AG04450 (cell line): ENCODE measurements around the gene WDR27. TPM values are rescaled to one million over a fixed set of nuclear protein-coding genes. Genes with fewer than 3 reads are reported as not detected.

Experiments
- CTCF ChIA-PET: fragments of 300-600, 350-600 bp; formaldehyde crosslinking; extraction: SDS; loops from one replicate; lab custom pipeline; 2022; ENCODE audit warnings: antibody characterized with exemption, inconsistent platforms; lab: Charles Lee
- POLR2A ChIA-PET: fragments of 350-600 bp; formaldehyde crosslinking; extraction: SDS; loops from one replicate; lab custom pipeline; 2021; ENCODE audit warnings: antibody characterized with exemption, inconsistent platforms; lab: Yijun Ruan, JAX
- DNase-seq: peaks from one replicate; pipeline ENCODE4 v3.0.0-alpha.2; 2011; ENCODE audit warnings: low read depth, low spot score
- H3K27ac ChIP-seq: one replicate; pipeline ENCODE4 v1.5.1; 2012; ENCODE audit warnings: low read depth, low read length, control low read depth
- H3K27me3 ChIP-seq: one replicate; pipeline ENCODE4 v1.6.0; 2012; ENCODE audit warnings: low read length; ENCODE audit not compliant: control insufficient read depth, insufficient read depth
- H3K4me3 ChIP-seq: 2 replicates; pipeline ENCODE4 v1.5.1; 2011; ENCODE audit warnings: mild to moderate bottlenecking, low read depth, low read length, control low read depth
- H3K9me3 ChIP-seq: 2 replicates; pipeline ENCODE4 v1.5.1; 2012; ENCODE audit warnings: low read length; ENCODE audit not compliant: control insufficient read depth, insufficient read depth
- polyA plus RNA-seq: library from polyadenylated mRNA; depleted of rRNA; stranded (reverse); fragments of >200 nt; gene quantifications from 2 replicates; pipeline ENCODE4 v1.2.3, GENCODE V29; 2011
- TF ChIP-seq, protein P1 (sequence below): IDR thresholded peaks from 2 replicates; pipeline ENCODE4 v1.5.1; 2011; ENCODE audit warnings: low read depth, low read length, control low read depth, inconsistent platforms

WDR27 gene
- polyA plus RNA-seq, 1 experiment: 20.5 TPM

DNA sequence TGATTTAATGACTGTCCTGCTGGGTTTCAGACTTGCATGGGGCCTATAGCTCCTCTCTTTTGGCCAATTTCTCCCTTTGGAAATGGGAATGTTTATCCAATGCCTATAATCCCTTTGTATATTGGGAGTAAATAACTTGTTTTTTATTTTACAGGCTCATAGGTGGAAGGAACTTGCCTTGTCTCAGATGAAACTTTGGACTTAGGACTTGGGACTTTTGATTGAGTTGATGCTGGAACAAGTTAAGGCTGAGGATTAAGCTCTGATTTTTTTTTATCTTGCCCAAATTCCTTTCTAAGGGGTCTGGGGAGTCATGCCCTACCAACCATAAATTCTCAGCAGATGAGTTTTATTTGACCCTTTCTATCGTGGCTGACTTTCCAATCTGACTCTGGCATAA, 23.5 kb downstream of the WDR27 start:
- ChIA-PET CTCF (no interaction called here), POLR2A (no interaction called here)
- peaks cover 4% of the 10 kb centered on the region; the same call in 1 of the 2 replicates for H3K9me3 ChIP-seq
- H3K4me3 ChIP-seq: no peak overlapping the region
- H3K27ac ChIP-seq: no peak overlapping the region
- no peaks in the 10 kb centered on the region for H3K27me3 ChIP-seq
- DNase-seq: no peak
- TF ChIP-seq, protein P1, sequence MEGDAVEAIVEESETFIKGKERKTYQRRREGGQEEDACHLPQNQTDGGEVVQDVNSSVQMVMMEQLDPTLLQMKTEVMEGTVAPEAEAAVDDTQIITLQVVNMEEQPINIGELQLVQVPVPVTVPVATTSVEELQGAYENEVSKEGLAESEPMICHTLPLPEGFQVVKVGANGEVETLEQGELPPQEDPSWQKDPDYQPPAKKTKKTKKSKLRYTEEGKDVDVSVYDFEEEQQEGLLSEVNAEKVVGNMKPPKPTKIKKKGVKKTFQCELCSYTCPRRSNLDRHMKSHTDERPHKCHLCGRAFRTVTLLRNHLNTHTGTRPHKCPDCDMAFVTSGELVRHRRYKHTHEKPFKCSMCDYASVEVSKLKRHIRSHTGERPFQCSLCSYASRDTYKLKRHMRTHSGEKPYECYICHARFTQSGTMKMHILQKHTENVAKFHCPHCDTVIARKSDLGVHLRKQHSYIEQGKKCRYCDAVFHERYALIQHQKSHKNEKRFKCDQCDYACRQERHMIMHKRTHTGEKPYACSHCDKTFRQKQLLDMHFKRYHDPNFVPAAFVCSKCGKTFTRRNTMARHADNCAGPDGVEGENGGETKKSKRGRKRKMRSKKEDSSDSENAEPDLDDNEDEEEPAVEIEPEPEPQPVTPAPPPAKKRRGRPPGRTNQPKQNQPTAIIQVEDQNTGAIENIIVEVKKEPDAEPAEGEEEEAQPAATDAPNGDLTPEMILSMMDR: no peak

DNA sequence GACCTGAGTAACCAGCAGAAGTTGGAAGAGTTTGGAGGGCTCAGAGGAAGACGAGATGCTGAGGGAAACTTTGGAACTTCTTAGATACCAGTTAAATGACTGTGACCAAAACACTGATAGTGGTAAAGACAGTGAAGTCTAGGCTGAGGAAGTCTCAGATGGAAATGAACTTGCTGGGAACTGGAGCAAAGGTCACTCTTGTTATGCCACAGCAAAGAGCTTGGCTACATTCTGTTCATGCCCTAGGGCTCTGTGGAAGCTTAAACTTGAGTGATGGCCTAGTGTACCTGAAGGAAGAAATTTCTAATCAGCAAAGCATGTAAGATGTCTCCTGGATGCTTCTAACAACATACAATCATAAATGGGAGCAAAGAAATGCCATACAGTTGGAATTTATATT, 24.7 kb downstream of the WDR27 start:
- ChIA-PET CTCF (interaction anchor here (0.6 kb wide), 1 partner anchor 81 kb away, joined by 4 read pairs; no protein-coding TSS in a partner anchor), POLR2A (no interaction called here)
- H3K27me3 ChIP-seq: no peaks in the 10 kb centered on the region
- TF ChIP-seq, protein P1: no peak
- H3K27ac ChIP-seq: no peak overlapping the region
- no peak overlapping the region for H3K4me3 ChIP-seq
- peaks cover 4% of the 10 kb centered on the region; the same call in 1 of the 2 replicates for H3K9me3 ChIP-seq
- no peak for DNase-seq

DNA sequence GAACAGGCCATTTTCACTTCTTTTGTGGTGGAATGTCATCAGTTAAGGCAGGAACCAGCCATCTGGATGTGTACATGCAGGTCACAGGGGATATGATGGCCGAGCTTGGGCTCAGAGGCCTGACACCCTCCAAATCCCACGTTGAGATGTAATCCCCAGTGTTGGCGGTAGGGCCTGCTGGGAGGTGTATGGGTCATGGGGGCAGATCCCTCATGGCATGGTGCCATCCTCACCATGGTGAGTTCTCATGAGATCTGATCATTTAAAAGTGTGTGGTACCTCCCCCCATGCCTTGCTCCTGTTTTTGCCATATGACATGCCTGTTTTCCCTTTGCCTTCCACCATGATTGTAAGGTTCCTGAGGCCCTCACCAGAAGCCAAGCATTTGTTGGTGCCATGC, 26.8 kb downstream of the WDR27 start:
- ChIA-PET CTCF (no interaction called here), POLR2A (no interaction called here)
- Histone ChIP-seq H3K27ac (no peak overlapping the region), H3K27me3 (no peaks in the 10 kb centered on the region), H3K9me3 (no peaks in the 10 kb centered on the region; the same call in 1 of the 2 replicates), H3K4me3 (no peak overlapping the region)
- TF ChIP-seq, protein P1: no peak
- DNase-seq: no peak

DNA sequence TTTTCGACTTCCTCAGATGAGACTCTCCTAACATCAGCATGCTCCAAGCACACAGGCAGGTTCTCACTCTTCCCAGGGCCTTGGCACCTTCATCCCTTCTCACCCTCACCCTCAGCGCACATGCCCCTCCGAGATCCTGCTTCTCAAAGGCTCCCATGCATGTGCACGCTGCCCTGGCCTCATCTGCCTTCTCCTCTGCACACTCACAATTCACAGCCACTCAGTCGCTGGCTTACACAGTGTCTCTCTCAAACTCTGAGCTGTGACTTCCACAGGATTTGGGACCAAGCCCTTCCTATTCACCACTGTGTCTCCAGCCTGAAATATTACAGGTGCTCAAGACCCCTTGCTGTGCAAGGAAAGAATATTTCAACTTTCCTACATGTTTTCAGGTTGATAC, 30.3 kb downstream of the WDR27 start:
- no peaks in the 10 kb centered on the region; the same call in 1 of the 2 replicates for H3K9me3 ChIP-seq
- CTCF ChIA-PET: no interaction called here
- no peak overlapping the region for H3K27ac ChIP-seq
- H3K4me3 ChIP-seq: no peak overlapping the region
- no peak for DNase-seq
- POLR2A ChIA-PET: no interaction called here
- no peaks in the 10 kb centered on the region for H3K27me3 ChIP-seq
- TF ChIP-seq, protein P1: no peak

DNA sequence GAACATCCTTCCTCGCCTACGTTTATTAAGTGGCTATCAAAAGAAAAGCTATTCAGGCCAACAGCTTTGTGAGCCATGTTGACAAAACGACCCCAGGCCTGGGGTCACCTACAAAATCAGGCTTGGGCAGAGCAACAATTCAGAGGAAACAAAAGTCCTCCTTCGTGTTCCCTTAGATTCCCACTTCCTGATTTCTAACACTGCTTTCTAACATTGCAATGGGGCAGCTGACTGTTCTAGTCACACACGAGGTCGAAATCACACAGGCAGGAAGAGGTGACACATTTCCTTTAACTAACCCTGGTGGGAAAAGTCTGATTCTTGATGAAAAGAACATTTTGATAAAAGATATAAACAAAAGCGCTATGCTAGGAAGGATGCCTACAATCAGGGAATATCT, 31.9 kb downstream of the WDR27 start:
- Histone ChIP-seq H3K9me3 (no peaks in the 10 kb centered on the region; the same call in 1 of the 2 replicates), H3K27me3 (no peaks in the 10 kb centered on the region), H3K4me3 (no peak overlapping the region), H3K27ac (no peak overlapping the region)
- POLR2A ChIA-PET: no interaction called here
- DNase-seq: no peak
- CTCF ChIA-PET: interaction anchor here (1.0 kb wide), 1 partner anchor 847 kb away, joined by 3 read pairs; no protein-coding TSS in a partner anchor
- TF ChIP-seq, protein P1: no peak
